HG02763 (cell line): ENCODE data around the gene ETNPPL.

Experiments
- ATAC-seq: cut with Tn5 transposase; IDR thresholded peaks from one replicate; pipeline ENCODE4 v1.9.1; 2021; ENCODE audit warnings: mild to moderate bottlenecking, moderate library complexity; ENCODE audit not compliant: unreplicated experiment

The ETNPPL gene

DNA sequence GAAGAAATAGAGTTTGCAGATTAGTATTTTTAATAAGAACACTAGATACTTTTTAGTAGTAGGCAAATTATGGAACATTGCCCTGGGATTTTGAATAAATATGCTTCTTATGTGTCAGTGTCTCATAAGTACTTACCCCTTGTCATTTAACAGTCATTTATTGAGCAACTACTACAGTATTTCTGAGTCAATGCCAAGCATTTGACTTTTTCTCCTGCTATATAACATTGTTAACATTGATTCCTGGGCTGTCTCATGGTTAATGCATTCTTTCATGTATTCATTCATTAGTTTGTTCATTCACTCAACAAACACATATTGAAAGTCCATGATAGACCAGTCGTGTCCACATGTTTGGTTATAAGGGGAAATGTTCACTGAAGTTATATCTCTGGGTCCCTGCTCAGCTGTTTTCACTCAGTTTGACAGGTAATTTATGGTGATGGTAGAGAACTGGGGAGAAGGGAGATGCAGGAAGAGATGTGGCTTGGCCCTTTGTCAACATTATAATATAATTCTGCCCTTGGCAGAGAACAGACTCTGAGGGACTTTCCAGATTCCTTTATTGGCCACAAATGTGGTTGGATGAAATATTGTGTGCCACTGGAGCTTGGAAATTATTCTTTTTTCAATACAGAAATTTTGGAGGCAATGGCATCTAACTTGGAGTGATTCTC, 62.6 kb downstream of the ETNPPL start:
- no peak for ATAC-seq

DNA sequence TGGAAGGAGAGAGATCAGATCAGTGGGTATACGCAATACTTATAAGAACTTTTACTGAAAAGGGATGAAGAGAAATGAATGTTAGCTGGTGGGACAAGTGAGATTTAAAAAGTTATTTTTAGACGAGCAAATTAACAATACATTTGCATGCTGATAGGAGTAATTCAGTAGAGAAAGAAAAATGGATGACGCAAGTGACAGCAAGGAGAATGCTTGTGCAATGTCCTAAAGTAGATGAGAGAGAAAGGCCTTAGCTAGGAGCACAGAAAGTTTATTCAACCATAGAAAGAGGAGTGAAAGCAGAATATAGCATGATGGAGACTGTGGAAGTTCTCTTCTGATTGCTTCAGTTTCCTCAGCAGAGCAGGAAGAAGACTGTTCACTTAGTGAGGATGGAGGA, 66.7 kb downstream of the ETNPPL start:
- no peak for ATAC-seq

DNA sequence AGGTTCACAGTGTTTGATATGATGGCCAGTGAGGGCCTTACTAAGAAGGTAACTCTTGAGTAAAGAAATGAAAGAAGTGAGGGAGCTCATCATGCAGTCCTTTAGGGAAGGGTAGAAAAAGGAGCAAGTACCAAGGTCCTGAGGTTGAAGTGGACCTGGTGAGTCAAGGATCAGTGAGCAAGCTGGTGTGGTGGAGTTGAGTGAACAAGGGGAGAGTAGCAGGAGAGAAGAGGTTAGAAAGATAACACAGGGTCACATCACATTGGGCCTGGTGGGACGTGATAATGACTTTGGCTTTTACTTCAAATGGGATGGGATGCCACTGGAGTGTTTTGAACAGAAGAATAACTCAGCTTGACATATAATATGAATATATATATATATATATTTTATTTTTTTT, 67.8 kb downstream of the ETNPPL start:
- ATAC-seq = no peak

DNA sequence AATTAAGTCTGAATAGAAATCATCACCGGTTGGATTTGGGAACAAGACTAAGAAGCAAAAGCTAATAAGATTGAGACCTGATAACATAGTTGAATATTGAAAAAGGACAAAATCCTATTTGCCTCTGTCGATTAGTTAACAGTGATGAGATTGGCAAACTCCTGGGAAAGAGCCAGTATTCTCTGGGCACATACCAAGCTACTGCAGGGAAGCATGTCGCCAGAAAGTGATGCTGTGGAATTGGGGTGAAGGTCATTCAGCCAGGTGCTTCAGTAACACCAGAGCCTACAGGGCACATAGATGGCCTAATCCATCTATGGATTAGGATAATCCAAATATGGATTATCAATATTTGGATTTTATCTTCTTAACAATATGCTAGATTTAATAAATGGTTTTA, 68.4 kb downstream of the ETNPPL start:
- ATAC-seq = no peak

DNA sequence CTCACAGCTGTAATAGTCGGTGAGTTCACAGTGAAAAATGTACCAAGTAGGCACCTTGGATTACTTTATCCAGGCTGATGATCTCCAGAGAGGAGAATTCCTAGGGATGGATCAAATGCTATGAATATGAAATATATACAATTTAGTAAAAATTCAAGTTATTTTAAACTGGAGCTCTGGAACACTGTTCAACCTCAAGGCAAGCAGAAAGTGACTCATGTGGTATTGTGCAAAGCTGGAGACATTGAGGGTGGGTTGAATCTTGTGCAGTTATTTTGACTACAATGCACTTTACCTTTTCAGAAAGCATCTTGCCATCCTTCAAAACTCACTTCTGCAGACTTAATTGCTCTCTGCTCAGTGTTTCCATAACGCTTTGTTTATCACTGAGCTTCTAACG, 69.0 kb downstream of the ETNPPL start:
- no peak for ATAC-seq

DNA sequence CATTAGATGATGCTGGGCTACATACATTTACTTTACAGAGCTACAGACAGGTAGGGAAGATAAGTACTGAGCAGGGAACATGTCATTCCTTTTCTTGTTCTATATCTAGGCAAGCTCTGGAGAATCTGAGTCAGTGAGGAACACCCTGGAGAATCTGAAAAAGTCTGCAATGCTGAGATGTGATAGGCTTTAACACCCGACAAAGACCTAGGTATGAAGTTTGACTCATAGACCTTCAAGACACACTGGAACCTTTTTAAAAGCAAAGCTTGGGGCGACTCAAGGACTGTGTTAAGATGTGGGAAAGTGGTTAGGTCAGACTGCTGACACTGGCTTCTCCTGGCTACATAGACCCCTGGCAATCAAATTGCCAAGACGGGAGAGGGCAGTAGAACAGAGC, 69.6 kb downstream of the ETNPPL start:
- no peak for ATAC-seq
